ENCODE results near the gene PARS2. TPM values are rescaled to one million over a fixed set of nuclear protein-coding genes. Genes with fewer than 3 reads are reported as not detected.

PARS2 gene
- total RNA-seq, 1 donor from 2014 or later, result 1.9 TPM

DNA sequence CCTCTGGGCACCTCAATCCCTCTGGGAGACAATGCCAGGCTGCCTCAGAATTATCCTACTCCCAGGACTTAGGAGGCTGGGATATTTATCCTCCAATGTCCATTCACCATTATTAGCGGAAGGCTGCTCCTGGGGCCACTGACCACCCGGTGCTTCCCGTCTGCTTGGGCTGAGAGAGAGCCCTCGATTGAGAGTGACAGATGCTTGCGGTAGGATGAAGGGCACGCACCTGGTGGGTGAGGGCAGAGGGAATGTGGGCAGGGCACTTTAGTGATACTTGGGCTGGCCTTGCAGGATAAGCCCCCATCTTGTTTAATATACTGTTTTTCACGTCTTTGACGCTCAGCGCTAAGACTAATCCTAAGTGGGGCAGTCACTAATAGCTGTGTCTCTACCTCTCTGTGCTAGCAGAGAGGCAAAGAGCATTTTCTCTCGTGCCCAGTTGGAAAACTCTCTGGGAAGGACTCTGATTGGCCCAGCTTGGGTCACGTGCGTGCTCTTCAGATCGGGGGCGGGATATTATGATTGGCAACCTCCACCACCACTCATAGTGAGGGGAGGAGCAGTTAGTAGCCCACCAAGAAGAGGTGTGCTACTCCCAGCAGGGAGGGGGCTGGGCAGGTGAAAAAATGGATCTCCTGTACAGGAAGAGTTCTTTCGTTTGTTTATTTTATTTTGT lies 10.6 kb upstream of the PARS2 start:
- no peak for DNase-seq (ENCODE audit: low spot score)

DNA sequence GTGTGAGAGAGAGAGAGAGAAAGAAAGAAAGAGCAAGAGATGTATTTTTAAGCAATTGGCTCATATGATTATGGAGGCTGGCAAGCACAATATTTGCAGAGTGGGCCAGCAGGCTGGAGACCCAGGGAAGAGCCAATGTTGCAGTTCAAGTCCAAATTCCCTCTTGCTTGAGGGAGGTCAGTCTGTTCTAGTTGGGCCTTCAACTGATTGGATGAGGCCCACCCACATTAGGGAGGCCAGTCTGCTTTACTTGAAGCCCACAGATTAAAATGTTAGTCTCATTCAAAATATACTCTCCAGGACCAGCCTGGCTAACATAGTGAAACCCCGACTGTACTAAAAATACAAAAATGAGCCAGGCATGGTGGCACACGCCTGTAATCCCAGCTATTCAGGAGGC lies 8.6 kb upstream of the PARS2 start:
- no peak for DNase-seq (ENCODE audit: low spot score)

DNA sequence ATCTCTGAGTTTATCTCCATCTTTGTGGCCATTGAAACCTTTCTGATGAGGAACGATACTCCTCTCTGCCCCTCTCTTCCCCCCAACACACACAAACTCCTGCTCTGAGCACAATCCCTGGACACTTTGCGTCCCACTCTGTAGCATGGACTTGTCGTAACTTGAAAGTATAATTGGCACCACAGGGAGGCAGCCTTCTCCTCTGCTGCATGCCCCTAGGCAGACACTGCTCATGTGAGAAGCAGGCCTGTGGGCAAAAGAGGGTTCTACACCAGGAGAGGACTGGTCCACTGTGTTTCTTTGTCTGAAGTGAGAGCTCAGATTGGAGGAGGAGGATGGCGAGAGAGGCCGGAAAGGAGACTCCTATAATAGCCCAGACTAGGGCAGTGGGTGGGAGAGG lies 3.8 kb upstream of the PARS2 start:
- DNase-seq (ENCODE audit: low spot score), result no peak

DNA sequence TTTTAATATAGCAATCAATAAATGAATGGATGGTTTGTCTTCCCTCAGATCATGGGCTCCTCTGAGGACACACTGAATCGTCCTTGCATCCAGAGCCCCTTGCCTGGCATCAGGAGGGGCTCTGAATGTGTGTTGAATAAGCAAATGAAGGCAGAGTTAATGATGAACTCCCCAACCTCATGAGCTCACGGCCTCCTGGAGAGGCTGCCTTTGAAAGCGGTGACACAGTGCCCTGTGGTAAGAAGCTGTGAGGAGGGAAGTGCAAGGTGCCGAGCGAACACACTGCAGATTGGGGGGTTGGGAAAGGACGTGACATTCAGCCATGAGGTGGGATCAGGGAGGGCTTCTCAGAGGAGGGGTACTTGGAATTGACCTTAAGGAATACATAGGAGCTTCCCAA lies 3.2 kb upstream of the PARS2 start:
- DNase-seq (ENCODE audit: low spot score), result no peak

DNA sequence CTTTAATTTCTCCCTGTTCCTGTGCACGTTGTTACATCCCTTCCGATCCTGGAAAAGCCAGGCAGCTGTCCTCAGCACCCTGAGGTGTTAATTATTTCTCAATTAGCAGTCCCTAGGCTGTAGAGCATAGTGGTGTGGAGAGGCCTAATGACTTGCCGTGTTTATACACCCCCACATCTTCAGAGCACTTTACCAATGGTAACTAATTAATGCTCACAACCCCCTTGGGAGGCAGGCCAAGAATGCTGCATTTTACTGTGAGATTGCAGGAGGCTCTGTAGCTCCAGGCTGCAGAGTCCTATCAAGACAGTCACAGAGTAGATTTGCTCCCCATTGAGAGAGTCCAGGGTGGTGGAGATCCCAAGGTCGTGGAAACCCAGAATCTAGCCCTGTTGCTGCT lies 2.4 kb upstream of the PARS2 start:
- DNase-seq (ENCODE audit: low spot score), result no peak

DNA sequence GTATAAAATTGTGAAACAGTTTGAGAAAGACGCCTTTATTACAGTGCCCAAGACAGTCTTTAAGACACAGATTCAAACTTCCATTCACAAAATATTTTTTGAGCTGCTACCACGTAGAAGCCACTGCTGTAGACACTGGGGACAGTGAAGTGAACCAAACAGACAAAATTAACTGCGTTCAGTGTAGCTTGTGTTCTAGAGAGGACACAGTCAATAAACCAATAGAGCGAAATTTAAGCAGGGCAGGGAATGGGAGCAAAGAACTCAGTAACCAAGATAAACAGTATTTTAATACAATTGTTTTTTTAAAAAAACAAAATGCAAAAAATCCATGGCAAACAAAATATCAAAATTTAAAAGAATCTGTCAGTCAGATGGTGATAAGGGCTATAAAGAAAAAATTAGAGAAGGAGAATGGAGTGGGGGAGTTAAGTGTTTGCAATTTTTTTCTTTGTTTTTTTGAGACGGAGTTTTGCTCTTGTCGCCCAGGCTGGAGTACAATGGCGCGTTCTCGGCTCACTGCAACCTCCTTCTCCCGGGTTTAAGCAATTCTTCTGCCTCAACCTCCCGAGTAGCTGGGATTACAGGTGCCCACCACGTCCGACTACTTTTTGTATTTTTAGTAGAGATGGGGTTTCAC lies 719 bp upstream of the PARS2 start:
- DNase-seq (ENCODE audit: low spot score), result no peak

DNA sequence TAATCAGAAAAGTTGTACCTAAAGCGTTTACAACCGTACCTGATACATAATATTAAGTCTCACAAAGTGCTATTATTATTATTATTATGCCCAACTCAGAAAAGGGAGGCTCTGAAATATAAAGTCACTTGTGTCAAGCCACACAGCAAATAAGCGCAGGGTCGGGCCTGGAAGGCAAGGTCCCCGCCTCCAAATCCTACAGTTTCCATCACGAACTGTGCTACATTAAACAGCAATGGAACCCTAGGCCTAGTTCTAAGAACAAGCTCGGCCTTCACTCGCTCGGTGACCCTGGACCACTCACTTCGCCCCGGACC lies 549 bp downstream of the PARS2 start:
- no peak for DNase-seq (ENCODE audit: low spot score)

DNA sequence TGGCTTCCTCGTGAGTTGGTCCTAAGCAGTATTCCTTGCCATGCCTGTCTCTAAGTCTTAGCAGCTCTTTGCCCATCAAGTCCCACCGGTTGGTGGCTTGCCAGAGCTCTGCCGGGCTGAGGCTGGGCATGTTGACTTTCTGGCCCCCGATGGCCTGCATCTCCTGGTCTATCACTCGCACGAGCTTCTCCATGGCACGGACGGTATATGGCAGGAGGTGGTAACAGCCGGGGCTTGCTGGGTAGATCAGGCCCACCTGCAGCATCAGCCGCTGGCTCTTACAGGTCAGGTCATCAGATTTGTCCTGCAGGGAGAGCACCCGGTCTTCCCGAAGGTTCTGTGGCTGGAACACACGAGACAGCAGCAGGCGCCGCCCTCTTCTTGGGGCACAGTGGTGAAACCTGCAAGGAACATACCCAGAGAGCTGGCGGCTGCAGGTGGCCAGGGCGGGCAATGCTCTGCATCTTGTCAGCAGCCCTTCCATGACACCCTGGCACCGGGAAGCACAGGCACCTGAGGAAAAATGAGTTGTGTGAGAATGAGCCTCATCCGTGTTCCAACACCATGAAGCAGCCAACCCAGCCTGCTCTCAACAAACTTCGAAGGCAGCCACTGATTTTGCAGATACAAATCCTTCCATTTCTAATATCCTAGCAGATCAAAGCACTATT lies 5.5 kb downstream of the PARS2 start:
- no peak for DNase-seq (ENCODE audit: low spot score)

DNA sequence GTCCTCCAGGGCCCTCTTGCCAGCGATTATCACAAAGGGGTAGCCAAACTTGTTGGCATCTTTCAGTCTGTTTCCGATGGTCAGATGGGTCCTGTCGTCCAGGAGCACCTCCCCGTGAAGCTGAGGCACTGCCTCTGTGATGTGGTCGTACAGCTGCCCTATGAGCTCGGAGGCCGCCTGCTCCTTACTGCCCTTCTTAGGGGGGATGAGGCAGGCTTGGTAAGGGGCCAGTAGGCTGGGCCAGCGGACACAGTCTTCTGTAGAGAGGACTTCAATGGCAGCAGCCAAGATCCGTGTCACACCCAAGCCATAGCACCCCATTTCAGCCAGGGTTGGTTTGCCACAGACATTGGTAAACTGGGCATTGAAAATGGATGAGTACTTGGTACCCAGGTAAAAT lies 6.5 kb downstream of the PARS2 start:
- no peak for DNase-seq (ENCODE audit: low spot score)

DNA sequence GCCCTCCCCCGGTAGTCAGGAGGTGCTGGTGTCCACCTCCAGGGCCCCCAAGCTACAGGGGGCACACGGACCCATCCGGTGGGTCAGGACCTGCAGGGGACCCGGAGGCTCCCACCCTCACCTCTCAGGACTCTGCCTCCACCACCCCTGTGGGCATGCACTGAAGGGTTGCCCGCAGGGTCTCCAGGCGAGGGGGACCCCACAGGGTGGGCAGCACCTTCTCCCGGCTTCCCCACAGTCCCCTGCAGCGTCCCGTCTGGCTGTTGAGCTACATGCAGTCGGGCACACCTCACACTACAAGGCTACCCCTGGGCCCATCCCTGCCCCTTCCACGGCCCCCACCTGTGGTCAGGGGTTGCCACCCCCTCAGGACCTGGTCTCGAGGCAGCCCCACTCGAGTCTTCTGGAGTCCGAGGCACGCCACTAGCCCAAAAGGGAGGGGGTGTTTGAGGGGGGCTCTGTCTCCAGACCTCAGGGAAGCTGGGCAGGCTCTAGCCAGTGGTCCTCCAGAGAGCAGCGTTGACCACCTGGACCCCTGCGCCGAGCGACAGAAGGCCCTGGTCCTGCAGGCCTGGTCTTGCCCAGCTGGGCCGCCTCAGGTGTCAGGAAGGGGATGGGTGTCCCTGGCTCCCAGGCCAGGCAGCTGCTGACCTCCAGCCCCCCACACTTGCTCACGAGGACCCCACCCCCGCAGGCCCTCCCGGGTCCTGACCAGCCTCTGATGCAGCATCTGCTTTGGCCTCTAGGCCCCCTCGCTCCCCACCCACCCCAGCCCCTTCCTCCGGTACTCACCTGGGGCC lies 9.6 kb downstream of the PARS2 start:
- no peak for DNase-seq (ENCODE audit: low spot score)

DNA sequence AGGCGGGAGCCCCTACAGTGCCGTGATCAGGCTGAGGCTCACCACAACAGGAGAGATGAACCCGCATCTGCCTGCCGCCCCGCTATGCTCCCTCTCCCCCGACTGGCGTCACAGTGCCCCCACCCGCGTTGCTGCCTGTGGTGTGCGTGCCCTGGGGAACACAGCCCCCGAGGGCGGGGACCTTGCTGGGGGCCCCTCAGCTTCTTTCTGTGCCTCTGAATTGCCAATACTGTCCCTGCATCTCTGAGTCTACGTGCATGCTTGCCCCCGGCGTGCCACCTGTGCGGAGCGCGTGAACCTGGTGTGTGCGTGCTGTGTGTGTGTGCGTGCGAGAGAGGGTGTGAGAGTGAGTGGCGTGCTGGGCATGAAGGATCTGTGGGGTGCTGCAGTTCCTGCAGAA lies 10.3 kb downstream of the PARS2 start:
- no peak for DNase-seq (ENCODE audit: low spot score)

DNA sequence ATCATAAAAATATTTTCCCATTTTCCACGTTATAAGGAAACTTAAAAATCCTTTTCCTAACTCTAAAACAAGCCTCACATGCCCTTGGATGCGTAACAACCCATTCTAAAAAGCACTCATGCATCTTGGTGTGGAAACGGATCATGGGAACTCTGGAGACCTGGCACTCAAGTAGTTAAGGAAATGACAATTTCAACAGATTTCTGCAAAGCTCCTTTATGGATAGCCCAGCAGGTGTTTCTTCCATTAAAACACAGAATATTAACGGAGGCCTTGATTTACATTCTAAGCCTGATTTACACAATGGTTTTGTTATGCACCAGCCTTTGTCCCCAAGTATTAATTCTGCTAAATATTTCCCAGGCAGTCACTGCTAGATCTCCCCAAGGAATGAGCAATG lies 12.9 kb downstream of the PARS2 start:
- no peak for DNase-seq (ENCODE audit: low spot score)

DNA sequence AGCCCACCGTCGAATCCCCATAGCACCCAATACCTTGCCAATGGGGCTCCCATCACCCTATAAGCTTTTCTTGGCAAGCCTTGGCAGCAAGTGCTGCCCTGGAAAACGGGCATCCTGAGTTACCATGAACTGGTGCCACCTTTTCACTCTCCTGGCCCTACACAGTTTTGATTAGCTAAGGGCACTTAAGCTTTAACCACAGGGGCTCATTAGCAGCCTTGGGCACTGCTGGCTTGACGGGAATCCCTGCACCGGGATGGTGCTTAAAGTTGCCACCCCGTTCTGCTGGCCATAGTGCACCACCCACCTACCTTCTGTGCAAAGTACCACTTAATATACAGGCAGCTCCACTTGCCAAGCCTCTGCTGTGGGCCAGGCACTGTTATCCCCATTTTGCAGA lies 13.7 kb downstream of the PARS2 start:
- DNase-seq (ENCODE audit: low spot score), result no peak

DNA sequence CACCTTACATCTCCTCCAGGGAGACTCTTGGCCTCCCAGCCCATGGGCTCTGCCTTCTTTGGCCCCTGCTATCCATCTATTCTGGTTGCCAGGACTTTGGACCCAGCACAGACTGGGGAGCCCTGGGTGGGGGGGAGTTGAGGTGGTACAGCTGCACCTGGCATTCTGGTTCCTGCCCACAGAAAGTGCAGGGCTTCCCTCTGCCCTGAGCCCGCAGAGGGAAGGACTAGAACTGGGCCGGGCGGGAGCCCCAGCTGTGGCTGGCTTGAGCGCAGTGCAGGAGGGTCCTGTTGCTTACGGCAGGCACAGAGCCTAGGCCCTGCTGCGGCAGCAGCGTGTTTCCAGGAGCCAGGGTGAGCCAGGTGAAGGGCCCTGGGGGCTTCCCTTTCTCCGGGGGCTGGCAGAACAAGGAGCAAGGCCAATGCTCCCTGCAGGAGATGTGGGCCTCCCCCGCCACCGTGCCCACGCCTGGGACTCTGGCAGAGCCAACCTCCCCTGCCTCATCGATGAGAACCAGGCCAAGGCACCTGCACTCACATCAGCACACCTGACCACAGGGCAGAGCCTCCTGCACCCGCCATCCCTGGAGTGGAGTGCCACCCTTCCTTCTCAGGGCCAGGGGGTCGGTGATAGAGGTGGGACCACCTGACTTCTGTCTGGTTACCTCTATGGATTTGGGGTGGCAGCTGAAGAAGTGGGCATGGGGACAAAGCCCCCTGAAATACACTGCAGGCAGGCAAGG lies 16.1 kb downstream of the PARS2 start:
- DNase-seq (ENCODE audit: low spot score), result no peak

DNA sequence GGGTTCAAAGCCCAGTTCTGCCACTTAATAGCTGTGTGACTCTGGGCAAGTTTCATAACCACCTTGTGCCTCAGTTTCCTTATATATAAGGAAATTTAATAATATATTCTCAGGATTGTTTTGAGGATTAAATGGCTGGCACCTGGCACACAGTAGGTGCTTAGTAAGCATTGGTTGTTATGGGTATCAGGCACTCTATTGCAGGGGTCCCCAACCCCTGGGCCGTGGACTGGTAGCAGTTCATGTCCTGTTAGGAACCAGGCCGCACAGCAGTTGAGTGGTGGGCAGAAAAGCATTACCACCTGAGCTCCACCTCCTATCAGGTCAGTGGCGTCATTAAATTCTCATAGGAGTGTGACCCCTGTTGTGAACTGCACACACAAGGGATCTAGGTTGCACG lies 18.5 kb downstream of the PARS2 start:
- no peak for DNase-seq (ENCODE audit: low spot score)

DNA sequence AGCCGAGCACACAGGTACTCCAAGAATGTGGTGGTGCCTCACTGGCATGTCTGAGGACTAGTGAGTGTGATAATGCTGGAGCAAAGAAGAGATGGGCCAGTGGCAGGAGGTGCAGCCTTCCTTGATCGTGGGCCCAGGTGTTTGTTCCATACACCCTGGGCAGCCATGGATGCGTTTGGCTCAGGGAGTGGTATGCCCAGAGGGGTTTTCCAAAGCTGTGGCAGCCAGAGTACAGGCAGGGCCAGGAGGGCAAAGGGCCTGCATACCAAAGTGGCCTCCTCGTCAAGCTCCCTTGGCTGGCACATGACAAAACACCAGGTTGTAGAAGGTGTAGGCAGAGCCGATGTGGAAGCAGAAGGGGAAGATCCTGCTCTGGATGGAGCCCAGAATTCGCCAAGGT lies 19.0 kb downstream of the PARS2 start:
- no peak for DNase-seq (ENCODE audit: low spot score)

DNA sequence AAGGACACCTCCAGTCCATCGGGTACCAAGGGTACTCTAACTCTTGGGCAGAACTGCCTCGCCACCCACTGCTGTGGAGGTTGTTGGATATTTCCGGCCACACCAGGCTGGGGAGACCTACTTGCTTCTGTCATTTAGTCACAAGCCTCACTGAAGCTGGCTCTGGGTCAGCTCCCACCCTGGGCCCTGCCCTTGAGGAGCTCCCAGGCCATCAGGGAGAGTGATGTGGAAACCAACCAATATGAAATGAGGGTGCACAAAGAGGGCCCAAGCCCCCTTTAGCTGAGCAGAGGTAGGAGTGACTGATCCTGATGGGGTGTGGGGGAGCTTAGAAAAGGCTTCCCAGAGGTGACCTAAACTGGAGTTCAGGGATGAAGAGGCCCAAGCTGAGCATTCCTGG lies 19.6 kb downstream of the PARS2 start:
- no peak for DNase-seq (ENCODE audit: low spot score)

DNA sequence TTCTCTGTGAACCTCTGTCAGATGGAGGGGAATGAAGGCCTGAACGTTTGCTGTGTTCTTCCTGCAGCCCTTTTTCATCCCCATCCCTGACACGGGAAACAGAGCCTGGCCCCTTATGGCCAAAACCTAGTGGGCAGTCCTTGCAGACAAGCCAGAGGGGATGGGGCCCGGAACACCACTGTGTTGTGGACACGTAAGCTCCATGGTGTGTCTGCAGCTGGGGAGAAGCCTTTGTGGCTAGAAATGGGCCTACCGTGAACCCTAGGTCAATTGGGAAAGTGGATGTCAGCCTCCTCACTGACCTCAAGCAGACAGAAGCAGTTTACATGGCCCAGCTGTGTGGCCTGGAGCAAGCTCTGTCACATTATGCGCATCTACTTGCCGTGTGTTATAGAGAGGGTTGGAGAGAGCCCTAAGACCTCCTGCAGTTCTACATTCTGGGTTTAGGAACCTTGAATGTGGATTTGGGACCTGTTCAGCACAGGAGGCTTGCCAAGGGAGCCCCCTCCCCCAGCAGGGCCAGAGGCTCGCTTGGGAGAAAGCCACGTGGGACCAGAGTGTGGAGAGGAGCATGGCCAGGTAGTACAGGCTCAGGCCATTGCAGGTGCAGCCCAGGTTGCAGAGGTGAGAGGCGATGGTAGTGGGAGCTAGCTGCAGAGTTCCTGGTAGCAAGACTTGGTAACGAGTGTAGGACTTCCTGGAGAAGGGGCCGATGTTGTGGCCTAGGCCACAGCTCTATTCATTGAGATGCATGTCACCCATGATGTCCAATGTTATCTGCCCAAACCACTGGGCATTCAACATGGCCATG lies 20.7 kb downstream of the PARS2 start:
- no peak for DNase-seq (ENCODE audit: low spot score)

DNA sequence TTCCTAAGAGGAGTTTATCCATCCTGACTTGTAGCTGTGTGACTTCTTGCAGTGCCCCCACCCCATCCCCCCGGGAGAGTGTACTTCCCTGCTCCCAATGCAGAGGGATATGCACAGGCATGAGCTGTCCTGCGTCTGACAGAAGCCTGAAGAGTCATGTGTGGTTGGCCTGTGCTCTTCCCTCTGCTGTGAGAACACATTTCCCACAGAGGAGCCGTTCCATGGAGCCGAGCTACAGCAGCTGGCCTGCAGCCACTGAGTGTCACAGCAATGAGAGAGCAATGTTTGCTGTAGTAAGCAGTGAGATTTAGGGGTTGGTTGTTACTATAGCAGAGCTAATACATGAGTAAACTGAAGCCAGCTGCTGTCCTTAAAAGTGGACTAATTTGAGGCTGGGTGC lies 22.0 kb downstream of the PARS2 start:
- DNase-seq (ENCODE audit: low spot score), result no peak

DNA sequence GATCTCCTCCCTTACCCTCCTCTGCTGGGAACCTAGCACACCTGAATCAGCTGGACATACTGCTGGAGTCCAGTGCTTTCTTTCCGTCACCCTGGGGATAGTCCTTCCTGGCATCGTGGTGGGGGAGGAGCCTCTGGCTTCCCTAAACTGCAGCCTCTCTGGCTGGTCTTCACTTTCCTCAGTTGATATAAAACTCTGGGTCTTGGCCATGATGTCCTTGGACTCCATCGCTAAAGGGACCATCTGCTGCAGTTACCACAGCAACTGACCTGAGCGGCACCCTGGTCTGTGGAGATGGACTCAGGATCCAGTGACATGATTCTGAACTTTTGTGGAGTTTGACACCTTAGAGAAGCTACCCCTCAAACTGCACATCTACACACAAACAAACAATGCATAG lies 22.8 kb downstream of the PARS2 start:
- DNase-seq (ENCODE audit: low spot score), result no peak

DNA sequence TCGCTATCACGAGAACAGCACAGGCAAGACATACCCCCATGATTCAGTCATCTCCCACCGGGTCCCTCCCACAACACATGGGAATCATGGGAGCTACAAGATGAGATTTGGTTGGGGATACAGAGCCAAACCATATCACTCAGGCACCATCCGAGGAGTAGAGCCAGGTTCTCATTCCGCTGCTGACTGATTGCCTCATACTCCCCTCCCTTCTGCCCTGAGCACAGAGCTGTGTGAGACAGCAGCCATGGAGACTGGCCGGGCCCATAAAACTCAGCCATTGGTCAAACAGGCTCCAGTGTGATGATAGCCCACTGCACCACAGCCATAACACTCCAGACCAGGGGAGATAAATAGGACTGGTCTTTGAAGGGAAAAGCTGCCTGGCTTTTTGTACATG lies 26.1 kb downstream of the PARS2 start:
- DNase-seq (ENCODE audit: low spot score), result no peak
